ENCODE results near the gene PLEKHA6. TPM values are rescaled to one million over a fixed set of nuclear protein-coding genes. Genes with fewer than 3 reads are reported as not detected.

Gene PLEKHA6
- total and polyA plus RNA-seq, 2 of the 8 experiments (the other 6 are each of a cell fraction or from before 2014, with no cell fraction given) = 4.8 to 20.2 TPM

DNA sequence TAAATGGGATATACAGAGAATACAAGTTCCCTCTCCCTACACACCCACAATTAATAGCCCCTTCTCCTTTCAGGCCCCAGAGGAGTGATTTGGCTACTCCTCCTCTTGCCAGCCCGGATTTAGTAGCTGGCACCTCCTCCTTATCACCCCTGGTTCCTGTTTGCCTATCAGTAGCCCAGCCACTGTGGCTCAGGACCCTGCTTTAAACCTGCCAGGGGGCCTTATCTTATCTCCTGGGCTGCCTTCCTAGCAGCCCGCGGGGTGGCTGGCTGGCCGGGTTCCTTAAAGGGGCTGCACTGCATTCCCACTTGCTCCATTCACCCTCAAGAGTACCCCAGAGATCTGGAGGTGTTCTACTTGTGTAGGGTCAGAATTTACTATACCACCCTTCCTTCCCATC is 70.4 kb downstream of the PLEKHA6 start:
- Histone ChIP-seq H3K4me3 (ENCODE audit: extremely low read depth in 1 of 4, insufficient read depth in 2 of 4, low read depth in 3 of 4, low read length in 4 of 4) (no peak overlapping the region), H3K79me1 (ENCODE audit: low read depth, low read length) (no peaks in the 10 kb centered on the region), H2BK5ac (ENCODE audit: low read depth, low read length) (no peak overlapping the region), H3K9ac (replicated peaks in 1 of 4; ENCODE audit: extremely low read depth in 1 of 4, low read depth in 3 of 4, low read length in 3 of 4) (no peak overlapping the region), H3K4me1 (replicated peaks in 1 of 4; ENCODE audit: control insufficient read depth in 3 of 4, insufficient read depth in 4 of 4, low read length in 3 of 4) (peaks cover 8 to 22% (median 16%) of the 10 kb centered on the region in 4 experiments), H3K27ac (ENCODE audit: low read depth, low read length) (no peak overlapping the region), H2BK12ac (ENCODE audit: low read depth, low read length) (no peak overlapping the region), H3K23me2 (ENCODE audit: low read depth, low read length) (no peaks in the 10 kb centered on the region; the same call in 1 of the 2 replicates), H3K18ac (ENCODE audit: extremely low read depth, low read length) (no peak overlapping the region), H3K9me3 (ENCODE audit: insufficient read depth in 2 of 2, low read depth in 1 of 2, low read length in 1 of 2) (no peaks in the 10 kb centered on the region), H2BK20ac (ENCODE audit: low read length) (no peak overlapping the region), H4K8ac (ENCODE audit: extremely low read depth, insufficient read depth, low read length) (no peak overlapping the region), H2AK5ac (ENCODE audit: low read depth, low read length) (no peak overlapping the region), H3K27me3 (replicated peaks in 1 of 4; ENCODE audit: control insufficient read depth in 3 of 4, extremely low read depth in 1 of 4, insufficient read depth in 3 of 4, low read length in 3 of 4) (no peaks in the 10 kb centered on the region), H2BK120ac (replicated peaks; ENCODE audit: low read depth, low read length) (no peak overlapping the region), H3K23ac (ENCODE audit: insufficient read length) (no peak overlapping the region), H2BK15ac (ENCODE audit: low read length) (no peak overlapping the region), H3K36me3 (ENCODE audit: control insufficient read depth in 2 of 4, insufficient read depth in 4 of 4, low read length in 3 of 4) (no peaks in the 10 kb centered on the region), H3K14ac (ENCODE audit: insufficient read length) (no peak overlapping the region), H4K5ac (ENCODE audit: insufficient read length, low read depth, low read length) (no peak overlapping the region), H2AFZ (ENCODE audit: low read length) (no peak overlapping the region), H3K79me2 (ENCODE audit: control insufficient read depth in 1 of 2, insufficient read depth in 2 of 2, low read length in 2 of 2) (no peaks in the 10 kb centered on the region), H3K56ac (replicated peaks; ENCODE audit: insufficient read length, low read depth, low read length) (no peak overlapping the region), H4K20me1 (replicated peaks in 1 of 2; ENCODE audit: control insufficient read depth in 1 of 2, insufficient read depth in 2 of 2, low read length in 2 of 2) (no peaks in the 10 kb centered on the region), H4K91ac (replicated peaks; ENCODE audit: insufficient read length, low read length) (no peak overlapping the region), H3K4me2 (ENCODE audit: insufficient read depth in 1 of 2, low read depth in 2 of 2, low read length in 2 of 2) (peak overlapping the region in 1 of 2 experiments; percentile 2; a peak in 1 of 4 replicates), H3K4ac (replicated peaks; ENCODE audit: insufficient read length, low read depth, low read length) (no peak overlapping the region)
- DNase-seq (ENCODE audit: low read depth in 1 of 2, low spot score in 2 of 2) = no peak
- WGBS, 2 experiments (ENCODE audit: extremely low coverage in 1 of 2, insufficient coverage in 1 of 2, insufficient read length in 1 of 2, insufficient replicate concordance in 2 of 2, low coverage in 1 of 2, low lambda C conversion rate in 2 of 2, missing lambda C conversion rate in 1 of 2) = 38% methylated on average over 4 of the region's 4 CpGs; no CpG with 5 or more reads in 1 of the 2 experiments
- ChIA-PET CTCF (ENCODE audit: partially characterized antibody) (interaction anchor here (0.5 to 26.5 kb wide), 4 partner anchors 9 to 408 kb away, joined by 3 to 335 read pairs (median 3); no protein-coding TSS in a partner anchor), POLR2A (ENCODE audit: partially characterized antibody) (no interaction called here)
- no peak for FAIRE-seq
- no peak for TF ChIP-seq KDM1A (IDR thresholded peaks at IDR 0.05; ENCODE audit: borderline replicate concordance, low read length)
- no peak for TF ChIP-seq TAF1 (IDR thresholded peaks at IDR 0.05; ENCODE audit: low read depth, low read length)
- no peak for TF ChIP-seq SRF (IDR thresholded peaks at IDR 0.05; ENCODE audit: low read depth, low read length)
